Adrenal gland (tissue), 5 donors: ENCODE measurements around the gene MFF.

Experiments
- POLR2A ChIP-seq, 2 donors: fragments of 450-650 bp; IDR thresholded peaks; one replicate each; pipeline ENCODE4 v1.6.1; 2017; ENCODE audit warnings: antibody characterized with exemption in 2 of 2, mild to moderate bottlenecking in 2 of 2, moderate library complexity in 1 of 2
- TF ChIP-seq, protein P1 (sequence below), 6 experiments: fragments of 450-650 bp in 4 of 6; fragments of 200-600 bp in 2 of 6; sonication (generic) in 1 of 6; IDR thresholded peaks; 1 replicate in 5 of 6; 2 replicates in 1 of 6; pipeline versions ENCODE4 v1.5.1 to v1.8.0; 2016 to 2021; ENCODE audit warnings: antibody characterized with exemption in 6 of 6, mild to moderate bottlenecking in 2 of 6, moderate library complexity in 1 of 6
- donor health status: DM: no; HTN: no; CAD: no.

DNA sequence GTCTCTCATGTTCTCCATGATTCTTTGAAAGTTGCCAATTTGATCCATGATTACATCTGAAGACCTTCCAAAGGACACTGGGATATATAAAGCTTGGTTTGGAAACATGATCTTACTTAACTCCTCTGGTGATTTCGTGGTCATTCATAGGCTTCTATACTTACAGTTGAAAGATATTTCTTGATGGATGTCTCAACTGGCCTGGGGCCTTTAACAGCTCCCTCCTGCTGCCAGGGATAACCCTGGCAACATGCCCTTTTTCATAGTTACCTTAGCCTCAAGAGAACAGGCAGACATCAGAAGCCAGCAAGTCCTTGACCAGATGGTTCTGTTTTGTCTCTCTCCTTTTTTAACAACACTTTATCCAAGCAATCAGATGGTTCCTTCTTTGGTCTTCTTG, 23.5 kb upstream of the MFF start:
- TF ChIP-seq, protein P1, sequence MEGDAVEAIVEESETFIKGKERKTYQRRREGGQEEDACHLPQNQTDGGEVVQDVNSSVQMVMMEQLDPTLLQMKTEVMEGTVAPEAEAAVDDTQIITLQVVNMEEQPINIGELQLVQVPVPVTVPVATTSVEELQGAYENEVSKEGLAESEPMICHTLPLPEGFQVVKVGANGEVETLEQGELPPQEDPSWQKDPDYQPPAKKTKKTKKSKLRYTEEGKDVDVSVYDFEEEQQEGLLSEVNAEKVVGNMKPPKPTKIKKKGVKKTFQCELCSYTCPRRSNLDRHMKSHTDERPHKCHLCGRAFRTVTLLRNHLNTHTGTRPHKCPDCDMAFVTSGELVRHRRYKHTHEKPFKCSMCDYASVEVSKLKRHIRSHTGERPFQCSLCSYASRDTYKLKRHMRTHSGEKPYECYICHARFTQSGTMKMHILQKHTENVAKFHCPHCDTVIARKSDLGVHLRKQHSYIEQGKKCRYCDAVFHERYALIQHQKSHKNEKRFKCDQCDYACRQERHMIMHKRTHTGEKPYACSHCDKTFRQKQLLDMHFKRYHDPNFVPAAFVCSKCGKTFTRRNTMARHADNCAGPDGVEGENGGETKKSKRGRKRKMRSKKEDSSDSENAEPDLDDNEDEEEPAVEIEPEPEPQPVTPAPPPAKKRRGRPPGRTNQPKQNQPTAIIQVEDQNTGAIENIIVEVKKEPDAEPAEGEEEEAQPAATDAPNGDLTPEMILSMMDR (IDR thresholded peaks at IDR 0.05) = no peak
- TF ChIP-seq POLR2A (IDR thresholded peaks at IDR 0.05) = no peak
